Stimulated activated CD8-positive, alpha-beta memory T cell treated with anti-CD3 and anti-CD28 coated beads, Interleukin-7, amount 100 ng/mL, for 4 hours (primary cell): ENCODE data around the gene RAB11FIP3.
"Not testable (repeated sequence)": the region's sequence is repeated elsewhere in the genome, so short reads cannot be mapped to it uniquely, and the experiment has no call there.

Experiments used
- DNase-seq, 2 donors: peaks; one replicate each; pipeline ENCODE4 v3.0.0-alpha.2; 2020; ENCODE audit warnings: low read depth in 2 of 2

The RAB11FIP3 gene

GRCh38 chr16:422179-422578, 3.3 kb upstream of the RAB11FIP3 start:
- DNase-seq = not testable (repeated sequence)

- no peak for DNase-seq
These were observed 1.3 kb upstream of the RAB11FIP3 start for GRCh38 chr16:424033-424622.

GRCh38 chr16:424623-425081, 797 bp upstream of the RAB11FIP3 start:
- no peak for DNase-seq

- no peak for DNase-seq
These were observed 278 bp downstream of the RAB11FIP3 start for GRCh38 chr16:425740-426114.

GRCh38 chr16:426115-426905, 861 bp downstream of the RAB11FIP3 start:
- DNase-seq = no peak

GRCh38 chr16:426906-427249, 1.4 kb downstream of the RAB11FIP3 start:
- no peak for DNase-seq

- DNase-seq = no peak
These were observed 1.8 kb downstream of the RAB11FIP3 start for GRCh38 chr16:427250-427649.

GRCh38 chr16:430904-431303, 5.5 kb downstream of the RAB11FIP3 start:
- no peak for DNase-seq

- DNase-seq = no peak
These were observed 15.2 kb downstream of the RAB11FIP3 start for GRCh38 chr16:440627-441026.

GRCh38 chr16:441447-441846, 16.0 kb downstream of the RAB11FIP3 start:
- DNase-seq = no peak

- DNase-seq = no peak
These were observed 17.5 kb downstream of the RAB11FIP3 start for GRCh38 chr16:442976-443375.

- no peak for DNase-seq
These were observed 18.6 kb downstream of the RAB11FIP3 start for GRCh38 chr16:444027-444426.

GRCh38 chr16:445566-445965, 20.1 kb downstream of the RAB11FIP3 start:
- DNase-seq = no peak

- no peak for DNase-seq
These were observed 24.9 kb downstream of the RAB11FIP3 start for GRCh38 chr16:450385-450784.

GRCh38 chr16:450785-451512, 25.5 kb downstream of the RAB11FIP3 start:
- DNase-seq = no peak

- no peak for DNase-seq
These were observed 29.0 kb downstream of the RAB11FIP3 start for GRCh38 chr16:454397-454940.

- no peak for DNase-seq
These were observed 30.0 kb downstream of the RAB11FIP3 start for GRCh38 chr16:455453-455852.

- DNase-seq = no peak
These were observed 31.5 kb downstream of the RAB11FIP3 start for GRCh38 chr16:456891-457483.

- no peak for DNase-seq
These were observed 32.4 kb downstream of the RAB11FIP3 start for GRCh38 chr16:457732-458400.

GRCh38 chr16:459761-460160, 34.3 kb downstream of the RAB11FIP3 start:
- DNase-seq = no peak

GRCh38 chr16:460787-461186, 35.3 kb downstream of the RAB11FIP3 start:
- no peak for DNase-seq

- DNase-seq = no peak
These were observed 37.6 kb downstream of the RAB11FIP3 start for GRCh38 chr16:463071-463470.
